GM23248 (cell line): ENCODE measurements around the gene KLB. TPM values are rescaled to one million over a fixed set of nuclear protein-coding genes. Genes with fewer than 3 reads are reported as not detected.

ENCODE experiments used
- DNase-seq: peaks from one replicate; pipeline ENCODE4 v3.0.0-alpha.2; 2015
- H2AFZ ChIP-seq: fragments of 200-600 bp; sonication (generic); 2 replicates; pipeline ENCODE4 v1.6.1; 2016; ENCODE audit warnings: antibody characterized with exemption
- H3F3A ChIP-seq: fragments of 200-600 bp; sonication (generic); 2 replicates; pipeline ENCODE4 v1.6.1; 2016; ENCODE audit warnings: mild to moderate bottlenecking, antibody characterized with exemption, mixed run types; ENCODE audit not compliant: insufficient read depth
- H3K27ac ChIP-seq: fragments of 200-600 bp; sonication (generic); 2 replicates; pipeline ENCODE4 v1.5.1; 2016; ENCODE audit warnings: mild to moderate bottlenecking
- H3K27me3 ChIP-seq: fragments of 200-600 bp; sonication (generic); replicated peaks from 2 replicates; pipeline ENCODE4 v1.6.1; 2016; ENCODE audit warnings: mild to moderate bottlenecking; ENCODE audit not compliant: insufficient read depth
- H3K36me3 ChIP-seq: fragments of 200-600 bp; sonication (generic); 2 replicates; pipeline ENCODE4 v1.6.1; 2016; ENCODE audit warnings: low read depth, mild to moderate bottlenecking
- H3K4me1 ChIP-seq: fragments of 200-600 bp; sonication (generic); 2 replicates; pipeline ENCODE4 v1.6.1; 2016; ENCODE audit warnings: mild to moderate bottlenecking; ENCODE audit not compliant: insufficient read depth
- H3K4me2 ChIP-seq: fragments of 200-600 bp; sonication (generic); one replicate; pipeline ENCODE4 v1.6.1; 2016; ENCODE audit warnings: mild to moderate bottlenecking; ENCODE audit not compliant: unreplicated experiment
- H3K4me3 ChIP-seq: fragments of 200-600 bp; sonication (generic); 2 replicates; pipeline ENCODE4 v1.5.1; 2016; ENCODE audit warnings: mild to moderate bottlenecking
- H3K79me2 ChIP-seq: fragments of 200-600 bp; sonication (generic); 2 replicates; pipeline ENCODE4 v1.6.1; 2016; ENCODE audit warnings: mild to moderate bottlenecking; ENCODE audit not compliant: insufficient read depth
- H3K9ac ChIP-seq: fragments of 200-600 bp; sonication (generic); 2 replicates; pipeline ENCODE4 v1.6.1; 2016; ENCODE audit warnings: mild to moderate bottlenecking
- H3K9me2 ChIP-seq: fragments of 200-600 bp; sonication (generic); 2 replicates; pipeline ENCODE4 v1.6.1; 2016; ENCODE audit warnings: mixed run types, mild to moderate bottlenecking, moderate library complexity; ENCODE audit not compliant: insufficient read depth
- H3K9me3 ChIP-seq: fragments of 200-600 bp; sonication (generic); one replicate; pipeline ENCODE4 v1.6.1; 2017; ENCODE audit warnings: low read depth
- H4K20me1 ChIP-seq: fragments of 200-600 bp; sonication (generic); 2 replicates; pipeline ENCODE4 v1.6.0; 2016; ENCODE audit not compliant: insufficient read depth
- EZH2 ChIP-seq: fragments of 200-600 bp; sonication (generic); IDR thresholded peaks from 2 replicates; pipeline ENCODE4 v1.6.1; 2018; ENCODE audit warnings: antibody characterized with exemption, mild to moderate bottlenecking; ENCODE audit not compliant: insufficient read depth, poor library complexity, severe bottlenecking
- EZH2phosphoT487 ChIP-seq: fragments of 200-600 bp; sonication (generic); IDR thresholded peaks from 2 replicates; pipeline ENCODE4 v1.6.1; 2018; ENCODE audit warnings: antibody characterized with exemption, moderate library complexity, mild to moderate bottlenecking, low read depth; ENCODE audit not compliant: insufficient read depth
- WGBS, 2 experiments: methylation state at CpG; one replicate each; pipeline ENCODE4 v1.1.6; 2015 to 2017; ENCODE audit warnings: low lambda C conversion rate in 2 of 2, low coverage in 1 of 2; ENCODE audit errors: missing lambda C conversion rate in 2 of 2; 5-methylcytosine and 5-hydroxymethylcytosine counted together
- in situ Hi-C: fragments of 300-500 bp; cut with MboI; formaldehyde crosslinking; loops from 2 replicates; pipeline ENCODE4 v1.15.0; 2020
- polyA plus RNA-seq: library from polyadenylated mRNA; unstranded; fragments of >200 nt; fragmentation: Nextera tagmentation; extraction: Ambion mirVana; gene quantifications from 2 replicates; pipeline ENCODE4 v1.2.1, GENCODE V29; 2016
- total RNA-seq: library from RNA; depleted of rRNA; stranded (reverse); fragments of >200 nt; shearing (Covaris generic); gene quantifications from 2 replicates; pipeline ENCODE4 v1.2.3, GENCODE V29; 2014

The KLB gene
- total and polyA plus RNA-seq, 2 experiments from 2014 or later = not detected

DNA sequence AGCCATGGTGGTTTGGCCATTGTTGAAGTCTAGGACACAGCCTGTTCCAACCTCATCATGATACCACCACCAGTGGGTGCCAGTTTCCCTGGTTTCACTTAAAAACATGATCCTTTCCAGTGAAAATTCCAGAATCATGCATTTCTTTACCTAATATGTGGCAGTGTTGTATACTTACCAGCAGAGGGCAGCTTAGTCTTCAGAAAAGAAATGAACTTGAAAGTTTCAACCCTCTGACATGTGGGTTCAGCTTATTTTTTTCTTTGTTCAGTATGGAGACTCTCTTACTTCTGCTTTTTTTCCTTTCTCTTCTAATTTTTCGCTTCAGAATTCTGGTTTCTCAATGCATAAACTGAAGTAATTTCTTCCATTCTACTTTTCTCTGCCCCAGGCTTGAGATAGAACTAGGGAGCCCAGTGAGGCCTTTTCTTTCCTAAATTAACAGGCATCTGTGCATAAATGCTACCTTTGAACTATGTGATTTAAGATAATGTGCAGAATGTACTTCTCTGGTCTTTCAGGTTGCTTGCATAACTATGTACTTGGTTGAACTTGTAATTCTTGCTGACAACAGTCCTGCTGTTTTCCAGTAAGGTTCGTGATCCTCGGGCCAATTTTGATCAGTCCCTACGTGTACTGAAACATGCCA is 62.8 kb downstream of the KLB start:
- peak overlapping the region; percentile 30 for H3K9ac ChIP-seq
- in situ Hi-C loops = loop anchor here (10.0 kb wide), 1 partner anchor 165 kb away; the partner anchor contains the start of gene SMIM14

DNA sequence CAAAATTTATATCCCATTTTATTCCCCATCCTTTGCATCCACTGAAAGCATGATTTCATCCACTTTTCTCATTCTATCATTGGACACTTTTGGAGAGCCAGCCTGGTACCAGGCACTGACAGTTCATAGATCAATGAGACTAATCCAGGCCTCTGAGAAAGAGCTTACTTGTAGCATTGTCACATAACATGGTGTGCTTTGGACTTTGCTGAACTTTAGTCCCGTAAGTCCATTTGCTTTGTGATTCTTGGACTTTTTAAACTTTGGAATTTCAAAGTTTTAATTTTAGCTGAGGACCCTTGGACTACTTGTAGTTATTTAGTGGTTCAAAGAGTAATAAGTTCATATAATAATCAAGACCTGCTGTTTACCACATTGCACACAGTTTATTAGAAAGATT is 63.7 kb downstream of the KLB start:
- H3K9me2 ChIP-seq = no peaks in the 10 kb centered on the region
- no peak overlapping the region for H3K4me3 ChIP-seq
- no peaks in the 10 kb centered on the region for H3K36me3 ChIP-seq
- TF ChIP-seq EZH2 (no peak), EZH2phosphoT487 (no peak)
- H3K79me2 ChIP-seq = no peaks in the 10 kb centered on the region
- peaks cover 17% of the 10 kb centered on the region for H3F3A ChIP-seq
- H3K9me3 ChIP-seq = no peaks in the 10 kb centered on the region
- DNase-seq = no peak
- H2AFZ ChIP-seq = no peak overlapping the region
- no peaks in the 10 kb centered on the region for H3K27me3 ChIP-seq
- peaks cover under 1% of the 10 kb centered on the region; the same call in 1 of the 2 replicates for H3K4me1 ChIP-seq
- in situ Hi-C loops = loop anchor here (10.0 kb wide), 1 partner anchor 164 kb away; the partner anchor contains the start of gene SMIM14
- no peak overlapping the region for H3K27ac ChIP-seq
- no peak overlapping the region for H3K9ac ChIP-seq
- WGBS, 2 experiments = 97 to 100% methylated on average over 1 of the region's 1 CpG
- H3K4me2 ChIP-seq = no peak overlapping the region
- H4K20me1 ChIP-seq = no peaks in the 10 kb centered on the region

More for the DNA sequence above, 62.8 kb downstream of the KLB start:
- no peaks in the 10 kb centered on the region for H3K9me2 ChIP-seq
- peak overlapping the region; percentile 57 for H3K27ac ChIP-seq
- H4K20me1 ChIP-seq = no peaks in the 10 kb centered on the region
- no peaks in the 10 kb centered on the region for H3K36me3 ChIP-seq
- H3F3A ChIP-seq = peaks cover 22% of the 10 kb centered on the region
- no peak overlapping the region for H3K4me3 ChIP-seq
- H3K79me2 ChIP-seq = no peaks in the 10 kb centered on the region
- H3K4me1 ChIP-seq = peaks cover 8% of the 10 kb centered on the region
- peak overlapping the region; percentile 68 for H2AFZ ChIP-seq
- TF ChIP-seq EZH2 (no peak), EZH2phosphoT487 (no peak)
- H3K4me2 ChIP-seq = no peak overlapping the region
- WGBS, 2 experiments = 69 to 73% methylated on average over 4 of the region's 4 CpGs
- no peaks in the 10 kb centered on the region for H3K9me3 ChIP-seq
- no peaks in the 10 kb centered on the region for H3K27me3 ChIP-seq
- peak; percentile 92 for DNase-seq

DNA sequence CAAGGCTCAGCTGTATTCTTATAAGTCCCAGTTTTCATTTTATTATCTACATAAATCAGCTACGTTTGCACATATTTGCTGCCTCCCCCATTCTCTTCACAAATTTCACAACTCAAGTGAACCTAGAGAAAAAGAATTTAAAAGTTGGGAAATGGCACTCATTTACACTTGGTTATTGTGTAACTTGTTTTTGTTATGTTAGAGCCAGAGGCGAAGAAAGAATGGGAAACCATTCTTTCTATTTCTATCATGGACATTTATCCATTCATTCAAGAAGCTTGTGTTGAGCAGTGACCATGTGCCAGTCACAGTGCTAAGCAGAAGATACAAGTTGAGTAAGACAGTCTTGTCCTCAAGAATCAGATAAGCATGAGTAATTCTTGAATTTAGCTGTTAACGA is 65.7 kb downstream of the KLB start:
- DNase-seq = peak; percentile 48
- in situ Hi-C loops = loop anchor here (10.0 kb wide), 1 partner anchor 162 kb away; the partner anchor contains the start of gene SMIM14
- peaks cover 21% of the 10 kb centered on the region for H3F3A ChIP-seq
- no peaks in the 10 kb centered on the region for H3K27me3 ChIP-seq
- H3K79me2 ChIP-seq = no peaks in the 10 kb centered on the region
- H2AFZ ChIP-seq = no peak overlapping the region
- no peaks in the 10 kb centered on the region for H4K20me1 ChIP-seq
- H3K9me2 ChIP-seq = no peaks in the 10 kb centered on the region
- H3K9me3 ChIP-seq = no peaks in the 10 kb centered on the region
- no peak overlapping the region for H3K9ac ChIP-seq
- H3K27ac ChIP-seq = no peak overlapping the region; the same call in 1 of the 2 replicates
- no peak overlapping the region for H3K4me2 ChIP-seq
- H3K4me3 ChIP-seq = no peak overlapping the region
- 75 to 76% methylated on average over 3 of the region's 3 CpGs for WGBS, 2 experiments
- 0 out of 2 replicates have a peak, but pooled peaks cover under 1% of the 10 kb centered on the region for H3K36me3 ChIP-seq
- no peak for TF ChIP-seq EZH2phosphoT487
- H3K4me1 ChIP-seq = no peaks in the 10 kb centered on the region

DNA sequence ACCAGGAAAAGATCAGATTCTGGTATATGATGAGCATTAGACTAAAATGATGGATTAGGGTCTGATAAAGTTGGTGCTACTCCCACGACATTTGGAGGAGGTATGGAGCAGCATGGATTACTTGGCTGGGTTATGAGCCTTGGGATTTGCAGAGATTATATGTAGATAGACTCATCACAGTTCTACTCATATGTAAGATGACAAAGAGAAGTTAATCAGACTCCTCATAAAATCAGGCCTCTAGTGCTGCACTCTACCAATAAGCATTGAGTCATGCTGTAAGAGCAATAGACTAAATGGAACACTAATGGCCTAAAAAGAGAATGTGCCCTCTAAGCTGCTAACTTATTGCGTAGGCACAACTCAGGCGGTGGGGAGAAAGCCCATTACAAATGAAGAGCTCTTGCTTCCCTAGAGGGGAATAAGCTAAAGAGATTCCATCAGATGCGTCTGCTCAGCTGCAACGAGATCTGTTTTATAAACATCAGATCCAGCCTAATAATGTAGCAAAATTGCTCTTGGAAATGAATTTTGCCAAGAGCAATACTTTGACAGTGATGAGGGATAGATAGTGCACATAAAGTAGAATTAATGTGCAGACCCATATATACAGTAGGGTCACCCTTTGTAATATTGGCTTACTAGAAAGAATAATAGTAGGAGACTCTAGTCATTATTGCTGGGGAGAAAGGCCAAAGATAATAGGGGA is 69.6 kb downstream of the KLB start:
- DNase-seq = peak; percentile 37
- Histone ChIP-seq H3K9ac (no peak overlapping the region), H3K4me2 (no peak overlapping the region), H3F3A (peaks cover 11% of the 10 kb centered on the region; the same call in 1 of the 2 replicates), H2AFZ (no peak overlapping the region), H3K4me1 (no peaks in the 10 kb centered on the region), H3K9me3 (no peaks in the 10 kb centered on the region), H3K79me2 (no peaks in the 10 kb centered on the region), H3K9me2 (no peaks in the 10 kb centered on the region), H3K27ac (no peak overlapping the region), H3K4me3 (no peak overlapping the region), H3K27me3 (no peaks in the 10 kb centered on the region), H3K36me3 (0 out of 2 replicates have a peak, but pooled peaks cover 2% of the 10 kb centered on the region), H4K20me1 (no peaks in the 10 kb centered on the region)
- TF ChIP-seq EZH2 (no peak), EZH2phosphoT487 (no peak)
- in situ Hi-C loops = loop anchor here (10.0 kb wide), 1 partner anchor 158 kb away; the partner anchor contains the start of gene SMIM14
- WGBS, 2 experiments = 96 to 98% methylated on average over 5 of the region's 5 CpGs
